PC-3 (cell line): ENCODE results near the gene MCU. TPM values are rescaled to one million over a fixed set of nuclear protein-coding genes. Genes with fewer than 3 reads are reported as not detected.

Source experiments
- ATAC-seq: fragments of 200-7000 bp; cut with Tn5 transposase; 2 replicates; pipeline ENCODE4 v1.9.1; 2020; ENCODE audit warnings: mild to moderate bottlenecking, moderate library complexity
- BruUV-seq: library from RNA; stranded (reverse); fragments of 400-500 nt; replicated peaks from 2 replicates; lab custom pipeline; 2021; lab: Mats Ljungman, UMichigan
- CTCF ChIA-PET: fragments of 300-600 bp; sonication (Branson Sonifier 250); formaldehyde crosslinking; loops from one replicate; lab custom pipeline; 2022; ENCODE audit warnings: antibody characterized with exemption; lab: Charles Lee
- POLR2A ChIA-PET: fragments of 300-600 bp; sonication (Branson Sonifier 250); formaldehyde crosslinking; loops from one replicate; lab custom pipeline; 2022; ENCODE audit warnings: antibody characterized with exemption; ENCODE audit not compliant: unreplicated experiment; lab: Charles Lee
- DNase-seq: peaks from one replicate; pipeline ENCODE4 v3.0.0-alpha.2; 2015
- H2AFZ ChIP-seq: fragments of 300-600 bp; sonication (generic); 2 replicates; pipeline ENCODE4 v1.6.0; 2016; ENCODE audit warnings: antibody characterized with exemption, low read length
- H3F3A ChIP-seq: fragments of 300-600 bp; sonication (generic); one replicate; pipeline ENCODE4 v1.6.0; 2017; ENCODE audit warnings: antibody characterized with exemption, low read length, control low read depth, mild to moderate bottlenecking; ENCODE audit not compliant: unreplicated experiment
- H3K27ac ChIP-seq: fragments of 300-600 bp; sonication (generic); 2 replicates; pipeline ENCODE4 v1.5.1; 2016; ENCODE audit warnings: mild to moderate bottlenecking, low read length
- H3K27me3 ChIP-seq: fragments of 300-600 bp; sonication (generic); 2 replicates; pipeline ENCODE4 v1.6.1; 2016; ENCODE audit warnings: low read length, mixed read lengths
- H3K36me3 ChIP-seq: fragments of 300-600 bp; sonication (generic); 2 replicates; pipeline ENCODE4 v1.6.1; 2016; ENCODE audit warnings: low read depth, mixed run types, low read length, mixed read lengths
- H3K4me1 ChIP-seq: fragments of 300-600 bp; sonication (generic); 2 replicates; pipeline ENCODE4 v1.5.1; 2016; ENCODE audit warnings: low read length; ENCODE audit not compliant: insufficient read depth
- H3K4me2 ChIP-seq: fragments of 300-600 bp; sonication (generic); 2 replicates; pipeline ENCODE4 v1.6.0; 2016; ENCODE audit warnings: low read length
- H3K4me3 ChIP-seq: fragments of 300-600 bp; sonication (generic); 2 replicates; pipeline ENCODE4 v1.5.1; 2016; ENCODE audit warnings: mild to moderate bottlenecking, low read length, mixed read lengths
- H3K79me2 ChIP-seq: fragments of 300-600 bp; sonication (generic); 2 replicates; pipeline ENCODE4 v1.6.1; 2017; ENCODE audit warnings: low read length, mixed read lengths
- H3K9ac ChIP-seq: fragments of 300-600 bp; sonication (generic); 2 replicates; pipeline ENCODE4 v1.6.0; 2016; ENCODE audit warnings: mild to moderate bottlenecking, low read length
- H3K9me2 ChIP-seq: fragments of 300-600 bp; sonication (generic); replicated peaks from 2 replicates; pipeline ENCODE4 v1.6.1; 2016; ENCODE audit warnings: mixed run types, low read length, mixed read lengths
- H3K9me3 ChIP-seq: fragments of 300-600 bp; sonication (generic); 2 replicates; pipeline ENCODE4 v1.6.1; 2016; ENCODE audit warnings: low read length, mixed read lengths
- H4K20me1 ChIP-seq: fragments of 300-600 bp; sonication (generic); 2 replicates; pipeline ENCODE4 v1.6.1; 2016; ENCODE audit warnings: low read length, mixed read lengths
- EZH2 ChIP-seq: fragments of 300-600 bp; sonication (generic); IDR thresholded peaks from one replicate; pipeline ENCODE4 v1.6.1; 2017; ENCODE audit warnings: antibody characterized with exemption, mild to moderate bottlenecking, low read length; ENCODE audit not compliant: unreplicated experiment
- EZH2phosphoT487 ChIP-seq: fragments of 300-600 bp; sonication (generic); IDR thresholded peaks from 2 replicates; pipeline ENCODE4 v1.6.1; 2018; ENCODE audit warnings: mild to moderate bottlenecking, antibody characterized with exemption, low read length, borderline replicate concordance
- intact Hi-C: fragments of 100-400 bp; cut with micrococcal nuclease; formaldehyde crosslinking; loops from 2 replicates; pipeline ENCODE4 v1.9.0; 2023
- total RNA-seq: library from RNA; depleted of rRNA; stranded (reverse); fragments of >200 nt; gene quantifications from 2 replicates; pipeline ENCODE4 v1.2.3, GENCODE V29; 2014
- TF ChIP-seq, protein P1 (sequence below): fragments of 300-600 bp; sonication (generic); conservative IDR thresholded peaks from 2 replicates; pipeline ENCODE4 v1.5.1; 2017; ENCODE audit warnings: antibody characterized with exemption, low read depth, mild to moderate bottlenecking, low read length

Gene MCU
- total RNA-seq, 1 experiment from 2014 or later = 21.5 TPM

- Histone ChIP-seq H3K9me3 (no peaks in the 10 kb centered on the region), H3F3A (no peaks in the 10 kb centered on the region), H3K27me3 (no peaks in the 10 kb centered on the region), H2AFZ (no peak overlapping the region), H3K4me2 (no peak overlapping the region), H3K4me3 (no peak overlapping the region), H3K9ac (no peak overlapping the region), H3K36me3 (no peaks in the 10 kb centered on the region), H4K20me1 (no peaks in the 10 kb centered on the region), H3K27ac (no peak overlapping the region), H3K9me2 (no peaks in the 10 kb centered on the region), H3K4me1 (peaks cover 11% of the 10 kb centered on the region), H3K79me2 (peaks cover 15% of the 10 kb centered on the region)
- no TSS peak for BruUV-seq
- intact Hi-C loops = loop anchor here (5.0 kb wide), 1 partner anchor 46 kb away; the partner anchor contains the start of gene MCU
- DNase-seq (no peak), ATAC-seq (no peak)
- ChIA-PET POLR2A (no interaction called here), CTCF (interaction anchor here (0.5 kb wide), 1 partner anchor 11 kb away, joined by 4 read pairs; no protein-coding TSS in a partner anchor)
- TF ChIP-seq, protein P1, sequence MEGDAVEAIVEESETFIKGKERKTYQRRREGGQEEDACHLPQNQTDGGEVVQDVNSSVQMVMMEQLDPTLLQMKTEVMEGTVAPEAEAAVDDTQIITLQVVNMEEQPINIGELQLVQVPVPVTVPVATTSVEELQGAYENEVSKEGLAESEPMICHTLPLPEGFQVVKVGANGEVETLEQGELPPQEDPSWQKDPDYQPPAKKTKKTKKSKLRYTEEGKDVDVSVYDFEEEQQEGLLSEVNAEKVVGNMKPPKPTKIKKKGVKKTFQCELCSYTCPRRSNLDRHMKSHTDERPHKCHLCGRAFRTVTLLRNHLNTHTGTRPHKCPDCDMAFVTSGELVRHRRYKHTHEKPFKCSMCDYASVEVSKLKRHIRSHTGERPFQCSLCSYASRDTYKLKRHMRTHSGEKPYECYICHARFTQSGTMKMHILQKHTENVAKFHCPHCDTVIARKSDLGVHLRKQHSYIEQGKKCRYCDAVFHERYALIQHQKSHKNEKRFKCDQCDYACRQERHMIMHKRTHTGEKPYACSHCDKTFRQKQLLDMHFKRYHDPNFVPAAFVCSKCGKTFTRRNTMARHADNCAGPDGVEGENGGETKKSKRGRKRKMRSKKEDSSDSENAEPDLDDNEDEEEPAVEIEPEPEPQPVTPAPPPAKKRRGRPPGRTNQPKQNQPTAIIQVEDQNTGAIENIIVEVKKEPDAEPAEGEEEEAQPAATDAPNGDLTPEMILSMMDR = no peak
- TF ChIP-seq EZH2phosphoT487 (no peak), EZH2 (no peak)
Measured at GRCh38 chr10:72738486-72738885, 46.5 kb downstream of the MCU start.

GRCh38 chr10:72740528-72740927 is 48.6 kb downstream of the MCU start:
- peak; percentile 80 for ATAC-seq
- peaks cover 15% of the 10 kb centered on the region for H3K79me2 ChIP-seq

DNA sequence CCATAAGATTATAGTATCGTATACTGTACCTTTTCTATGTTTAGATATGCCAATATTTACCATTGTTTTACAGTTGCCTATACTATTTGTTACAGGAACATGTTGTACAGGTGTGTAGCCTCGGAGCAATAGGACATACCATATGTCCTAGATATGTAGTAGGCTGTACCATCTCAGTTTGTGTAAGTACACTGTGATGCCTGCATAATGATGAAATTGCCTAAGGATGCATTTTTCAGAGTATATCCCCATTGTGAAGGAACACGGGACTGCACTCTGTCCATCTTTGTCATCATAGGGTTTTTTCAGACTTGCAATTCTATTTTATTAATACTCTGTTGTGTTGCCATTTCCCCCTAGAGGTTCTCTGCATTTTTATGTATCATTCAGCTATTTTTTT is 50.1 kb downstream of the MCU start:
- H3K4me2 ChIP-seq = no peak overlapping the region
- H3K36me3 ChIP-seq = no peaks in the 10 kb centered on the region
- H3K4me1 ChIP-seq = peaks cover 19% of the 10 kb centered on the region
- no peak for ATAC-seq
- TF ChIP-seq EZH2phosphoT487 = no peak
- TF ChIP-seq EZH2 = no peak
- TF ChIP-seq, protein P1 = no peak
- no peaks in the 10 kb centered on the region for H3F3A ChIP-seq
- no peaks in the 10 kb centered on the region for H3K9me2 ChIP-seq
- CTCF ChIA-PET = no interaction called here
- no TSS peak for BruUV-seq
- H4K20me1 ChIP-seq = no peaks in the 10 kb centered on the region
- no peaks in the 10 kb centered on the region for H3K9me3 ChIP-seq
- H3K27me3 ChIP-seq = no peaks in the 10 kb centered on the region
- POLR2A ChIA-PET = no interaction called here
- H3K27ac ChIP-seq = no peak overlapping the region
- intact Hi-C loops = no loop called here
- no peak overlapping the region for H3K9ac ChIP-seq
- peaks cover 10% of the 10 kb centered on the region for H3K79me2 ChIP-seq
- H2AFZ ChIP-seq = no peak overlapping the region
- no peak overlapping the region for H3K4me3 ChIP-seq
- no peak for DNase-seq

More at GRCh38 chr10:72740528-72740927, 48.6 kb downstream of the MCU start:
- no TSS peak for BruUV-seq
- H4K20me1 ChIP-seq = no peaks in the 10 kb centered on the region
- H3K9me2 ChIP-seq = no peaks in the 10 kb centered on the region
- TF ChIP-seq, protein P1 = no peak
- TF ChIP-seq EZH2phosphoT487 = no peak
- no peak for TF ChIP-seq EZH2
- intact Hi-C loops = no loop called here
- no peaks in the 10 kb centered on the region for H3K27me3 ChIP-seq
- ChIA-PET POLR2A (no interaction called here), CTCF (interaction anchor here (0.7 kb wide), 1 partner anchor 94 kb away, joined by 3 read pairs; no protein-coding TSS in a partner anchor)
- H3K9ac ChIP-seq = no peak overlapping the region
- DNase-seq = peak; percentile 68
- no peaks in the 10 kb centered on the region for H3K9me3 ChIP-seq
- no peak overlapping the region for H3K4me3 ChIP-seq
- peaks cover 11% of the 10 kb centered on the region for H3K4me1 ChIP-seq
- H3K36me3 ChIP-seq = no peaks in the 10 kb centered on the region
- H2AFZ ChIP-seq = no peak overlapping the region
- H3K27ac ChIP-seq = no peak overlapping the region
- H3K4me2 ChIP-seq = peak overlapping the region; percentile 46; the same call in 1 of the 2 replicates
- H3F3A ChIP-seq = no peaks in the 10 kb centered on the region
